HCT116 (cell line): Measurements from ENCODE around the gene EFNB2. TPM values are rescaled to one million over a fixed set of nuclear protein-coding genes. Genes with fewer than 3 reads are reported as not detected.

Experiments used
- ATAC-seq: fragments of 200-7000 bp; cut with Tn5 transposase; 2 replicates; pipeline ENCODE4 v1.9.1; 2020; ENCODE audit warnings: mild to moderate bottlenecking, moderate library complexity
- BruUV-seq: library from RNA; stranded (reverse); fragments of 400-500 nt; replicated peaks from 2 replicates; lab custom pipeline; 2021; lab: Mats Ljungman, UMichigan
- CTCF ChIA-PET: fragments of 300-600 bp; sonication (Branson Sonifier 250); formaldehyde crosslinking; loops from one replicate; lab custom pipeline; 2021; ENCODE audit warnings: antibody characterized with exemption; lab: Charles Lee
- POLR2A ChIA-PET: fragments of 300-600, 350-600 bp; sonication (Branson Sonifier 250); formaldehyde crosslinking; loops from one replicate; lab custom pipeline; 2021; ENCODE audit warnings: antibody characterized with exemption; lab: Charles Lee
- RAD21 ChIA-PET, 2 experiments: fragments of 300-600 bp; sonication (Branson Sonifier 250); formaldehyde crosslinking; loops; one replicate each; lab custom pipeline; 2023; ENCODE audit warnings: low total read pairs in 2 of 2; ENCODE audit not compliant: uncharacterized antibody in 2 of 2, unreplicated experiment in 2 of 2, low non-redundant PET in 1 of 2; lab: Charles Lee
- DNase-seq: peaks from one replicate; pipeline ENCODE4 v3.0.0-alpha.2; 2010; ENCODE audit warnings: low read depth, low spot score
- H2AFZ ChIP-seq: fragments of 200-600 bp; shearing (Covaris generic), sonication (generic); 2 replicates; pipeline ENCODE4 v1.6.1; 2017; ENCODE audit warnings: low read depth, mixed run types, mixed read lengths, antibody characterized with exemption, low read length; ENCODE audit not compliant: poor library complexity, severe bottlenecking
- H3K27ac ChIP-seq: 2 replicates; pipeline ENCODE4 v1.5.1; 2012; ENCODE audit warnings: low read depth, low read length
- H3K27me3 ChIP-seq: fragments of 200-600 bp; sonication (generic); 2 replicates; pipeline ENCODE4 v1.6.1; 2016; ENCODE audit warnings: mixed run types, low read length, mixed read lengths; ENCODE audit not compliant: insufficient read depth
- H3K36me3 ChIP-seq, 2 experiments: fragments of 200-500 bp in 1 of 2; fragments of 200-600 bp in 1 of 2; sonication (Bioruptor generic) in 1 of 2; sonication (generic) in 1 of 2; 2 replicates each; pipeline versions ENCODE4 v1.5.1 to v1.6.1; 2014 to 2016; ENCODE audit warnings: low read length in 2 of 2, inconsistent platforms in 1 of 2, mixed read lengths in 1 of 2, mixed run types in 1 of 2; ENCODE audit not compliant: insufficient read depth in 2 of 2, control insufficient read depth in 1 of 2
- H3K4me1 ChIP-seq, 2 experiments: fragments of 200-600 bp in 1 of 2; sonication (generic) in 1 of 2; 2 replicates each; pipeline versions ENCODE4 v1.5.1 to v1.6.1; 2012 to 2017; ENCODE audit warnings: low read length in 2 of 2, inconsistent platforms in 1 of 2, mild to moderate bottlenecking in 1 of 2, mixed read lengths in 1 of 2, mixed run types in 1 of 2, moderate library complexity in 1 of 2; ENCODE audit not compliant: insufficient read depth in 2 of 2, control insufficient read depth in 1 of 2
- H3K4me2 ChIP-seq: fragments of 200-600 bp; sonication (generic); 2 replicates; pipeline ENCODE4 v1.6.1; 2017; ENCODE audit warnings: mixed run types, low read length, mixed read lengths
- H3K4me3 ChIP-seq, 2 experiments: fragments of 200-600 bp in 1 of 2; sonication (generic) in 1 of 2; replicated peaks in 1 of 2; 2 replicates each; pipeline ENCODE4 v1.5.1; 2011 to 2016; ENCODE audit warnings: low read length in 2 of 2, control low read depth in 1 of 2, low read depth in 1 of 2, mild to moderate bottlenecking in 1 of 2, mixed read lengths in 1 of 2, mixed run types in 1 of 2
- H3K79me2 ChIP-seq: fragments of 200-600 bp; sonication (generic); 2 replicates; pipeline ENCODE4 v1.6.1; 2017; ENCODE audit warnings: mild to moderate bottlenecking, mixed run types, low read length, moderate library complexity, mixed read lengths; ENCODE audit not compliant: insufficient read depth
- H3K9ac ChIP-seq: fragments of 200-600 bp; sonication (generic); 2 replicates; pipeline ENCODE4 v1.6.1; 2016; ENCODE audit warnings: low read length, mixed read lengths
- H3K9me2 ChIP-seq: fragments of 200-600 bp; sonication (generic), shearing (Covaris generic); 2 replicates; pipeline ENCODE4 v1.6.1; 2017; ENCODE audit warnings: mixed run types, mild to moderate bottlenecking, moderate library complexity; ENCODE audit not compliant: insufficient read depth
- H3K9me3 ChIP-seq, 2 experiments: fragments of 200-500 bp in 1 of 2; fragments of 200-600 bp in 1 of 2; sonication (Bioruptor generic) in 1 of 2; sonication (generic) in 1 of 2; 2 replicates each; pipeline ENCODE4 v1.6.1; 2014 to 2017; ENCODE audit warnings: low read length in 2 of 2, mixed read lengths in 2 of 2, inconsistent platforms in 1 of 2, low read depth in 1 of 2, mild to moderate bottlenecking in 1 of 2, mixed run types in 1 of 2, moderate library complexity in 1 of 2; ENCODE audit not compliant: control insufficient read depth in 1 of 2, insufficient read depth in 1 of 2
- H4K20me1 ChIP-seq: fragments of 200-600 bp; sonication (generic), shearing (Covaris generic); 2 replicates; pipeline ENCODE4 v1.6.1; 2017; ENCODE audit warnings: mixed run types, mild to moderate bottlenecking, moderate library complexity; ENCODE audit not compliant: insufficient read depth
- ATF3 ChIP-seq: IDR thresholded peaks from 2 replicates; pipeline ENCODE4 v1.6.1; 2012
- CBX3 ChIP-seq: IDR thresholded peaks from 2 replicates; pipeline ENCODE4 v1.6.1; 2012; ENCODE audit warnings: low read depth
- CTCF ChIP-seq, 3 experiments: fragments of 200-600 bp in 1 of 3; sonication (generic) in 1 of 3; IDR thresholded peaks in 2 of 3; conservative IDR thresholded peaks in 1 of 3; 2 replicates each; pipeline ENCODE4 v1.5.1; 2012 to 2017; ENCODE audit warnings: low read depth in 2 of 3, low read length in 2 of 3, antibody characterized with exemption in 1 of 3, borderline replicate concordance in 1 of 3, control low read depth in 1 of 3, mild to moderate bottlenecking in 1 of 3, mixed read lengths in 1 of 3, mixed run types in 1 of 3, moderate library complexity in 1 of 3; ENCODE audit not compliant: insufficient read depth in 1 of 3
- ELF1 ChIP-seq: IDR thresholded peaks from 2 replicates; pipeline ENCODE4 v1.6.1; 2012; ENCODE audit warnings: low read depth, borderline replicate concordance
- EZH2 ChIP-seq: fragments of 200-600 bp; sonication (generic); IDR thresholded peaks from 2 replicates; pipeline ENCODE4 v1.6.1; 2017; ENCODE audit warnings: antibody characterized with exemption, mixed run types
- EZH2phosphoT487 ChIP-seq: fragments of 200-600 bp; IDR thresholded peaks from 2 replicates; pipeline ENCODE4 v1.6.1; 2018; ENCODE audit warnings: antibody characterized with exemption, borderline replicate concordance
- FOSL1 ChIP-seq: IDR thresholded peaks from 2 replicates; pipeline ENCODE4 v1.6.1; 2012; ENCODE audit warnings: low read depth
- SRF ChIP-seq: IDR thresholded peaks from 2 replicates; pipeline ENCODE4 v1.6.1; 2012; ENCODE audit warnings: low read depth
- YY1 ChIP-seq: IDR thresholded peaks from 2 replicates; pipeline ENCODE4 v1.6.1; 2011; ENCODE audit warnings: low read length, low read depth, moderate library complexity, mild to moderate bottlenecking; ENCODE audit not compliant: insufficient replicate concordance; ENCODE audit errors: extremely low read depth
- ZFX ChIP-seq: fragments of 450-650 bp; IDR thresholded peaks from 2 replicates; pipeline ENCODE4 v1.6.1; 2017
- ZNF274 ChIP-seq: fragments of 200-500 bp; sonication (Bioruptor generic); IDR thresholded peaks from 2 replicates; pipeline ENCODE4 v1.6.1; 2014; ENCODE audit warnings: mild to moderate bottlenecking, low read depth, low read length, inconsistent platforms
- intact Hi-C: fragments of 100-400 bp; cut with micrococcal nuclease; formaldehyde crosslinking; loops from 2 replicates; pipeline ENCODE4 v1.10.0; 2022
- total RNA-seq: library from RNA; stranded (reverse); gene quantifications from one replicate; pipeline ENCODE4 v1.2.1, GENCODE V29; 2021; ENCODE audit not compliant: unreplicated experiment

Gene EFNB2
- total RNA-seq, 1 experiment from 2014 or later: 30.9 TPM

DNA sequence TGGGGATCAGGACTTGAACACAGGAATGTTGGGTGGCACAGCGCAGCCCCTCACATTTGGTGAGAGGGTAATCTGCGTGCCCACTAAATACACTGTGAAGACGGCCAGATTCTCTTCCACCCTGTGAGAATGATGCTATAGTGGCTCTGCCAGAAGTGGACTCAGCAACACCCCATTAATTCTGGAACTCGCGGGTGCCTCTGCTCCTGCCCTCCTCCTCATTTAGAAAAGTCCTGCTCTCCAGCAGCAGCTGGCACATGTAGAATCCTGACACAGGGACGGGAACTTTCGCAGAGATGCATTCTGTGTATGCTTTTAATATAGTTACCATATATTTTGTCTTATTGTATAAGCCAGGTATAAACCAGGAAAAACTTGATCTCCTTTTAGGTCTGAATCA, 57.3 kb downstream of the EFNB2 start:
- Histone ChIP-seq H3K9ac (no peak overlapping the region), H3K27ac (no peak overlapping the region), H3K9me2 (no peaks in the 10 kb centered on the region), H3K9me3 (no peaks in the 10 kb centered on the region), H3K4me1 (peaks cover 0 to 11% of the 10 kb centered on the region in 2 experiments; a peak in 2 of 4 replicates), H4K20me1 (no peaks in the 10 kb centered on the region), H3K79me2 (no peaks in the 10 kb centered on the region), H2AFZ (no peak overlapping the region), H3K4me3 (no peak overlapping the region), H3K27me3 (no peaks in the 10 kb centered on the region), H3K4me2 (no peak overlapping the region), H3K36me3 (no peaks in the 10 kb centered on the region)
- POLR2A ChIA-PET: no interaction called here
- no TSS peak for BruUV-seq
- TF ChIP-seq CBX3 (no peak), ZFX (no peak), FOSL1 (no peak), CTCF (IDR thresholded peaks at IDR 0.05 in 2 of 3, conservative IDR thresholded peaks at IDR 0.05 in 1 of 3; ENCODE audit: borderline replicate concordance in 1 of 3, insufficient read depth in 1 of 3, low read depth in 2 of 3, low read length in 2 of 3) (no peak), EZH2phosphoT487 (no peak), ZNF274 (no peak), EZH2 (no peak), ATF3 (no peak), ELF1 (no peak), SRF (no peak), YY1 (no peak)
- no peak for DNase-seq
- intact Hi-C loops: loop anchor here (10.0 kb wide), 1 partner anchor 703 kb away; no protein-coding TSS in a partner anchor
- RAD21 ChIA-PET: no interaction called here
- no peak for ATAC-seq
- CTCF ChIA-PET: no interaction called here
